ENCODE data around the gene IL1RAP.

Gene IL1RAP

GRCh38 chr3:190542846-190543245, 29.0 kb downstream of the IL1RAP start:
- no peak for DNase-seq (ENCODE audit: low read depth)

- no peak for DNase-seq (ENCODE audit: low read depth)
These were observed 29.8 kb downstream of the IL1RAP start for GRCh38 chr3:190543671-190544070.

- no peak for DNase-seq (ENCODE audit: low read depth)
These were observed 31.3 kb downstream of the IL1RAP start for GRCh38 chr3:190545191-190545590.

- DNase-seq (ENCODE audit: low read depth), result peak; percentile 33
These were observed 33.1 kb downstream of the IL1RAP start for GRCh38 chr3:190546881-190547510.

- no peak for DNase-seq (ENCODE audit: low read depth)
These were observed 34.3 kb downstream of the IL1RAP start for GRCh38 chr3:190548031-190548656.

- DNase-seq (ENCODE audit: low read depth), result no peak
These were observed 38.1 kb downstream of the IL1RAP start for GRCh38 chr3:190552021-190552420.

- no peak for DNase-seq (ENCODE audit: low read depth)
These were observed 39.3 kb downstream of the IL1RAP start for GRCh38 chr3:190552969-190553759.

- no peak for DNase-seq (ENCODE audit: low read depth)
These were observed 40.3 kb downstream of the IL1RAP start for GRCh38 chr3:190554197-190554596.

- no peak for DNase-seq (ENCODE audit: low read depth)
These were observed 42.5 kb downstream of the IL1RAP start for GRCh38 chr3:190556351-190556750.

- DNase-seq (ENCODE audit: low read depth), result no peak
These were observed 43.4 kb downstream of the IL1RAP start for GRCh38 chr3:190557296-190557695.

GRCh38 chr3:190558316-190558715, 44.4 kb downstream of the IL1RAP start:
- DNase-seq (ENCODE audit: low read depth), result no peak

- DNase-seq (ENCODE audit: low read depth), result no peak
These were observed 44.9 kb downstream of the IL1RAP start for GRCh38 chr3:190558796-190559195.

- DNase-seq (ENCODE audit: low read depth), result no peak
These were observed 46.4 kb downstream of the IL1RAP start for GRCh38 chr3:190560013-190560895.

GRCh38 chr3:190562866-190563510, 49.1 kb downstream of the IL1RAP start:
- no peak for DNase-seq (ENCODE audit: low read depth)

GRCh38 chr3:190564175-190564574, 50.3 kb downstream of the IL1RAP start:
- DNase-seq (ENCODE audit: low read depth), result no peak

- peak; percentile 69 for DNase-seq (ENCODE audit: low read depth)
These were observed 52.4 kb downstream of the IL1RAP start for GRCh38 chr3:190566043-190566933.

GRCh38 chr3:190568036-190568435, 54.2 kb downstream of the IL1RAP start:
- DNase-seq (ENCODE audit: low read depth), result no peak

GRCh38 chr3:190574473-190574872, 60.6 kb downstream of the IL1RAP start:
- DNase-seq (ENCODE audit: low read depth), result no peak

- DNase-seq (ENCODE audit: low read depth), result peak; percentile 15
These were observed 61.7 kb downstream of the IL1RAP start for GRCh38 chr3:190575437-190576185.

- no peak for DNase-seq (ENCODE audit: low read depth)
These were observed 63.3 kb downstream of the IL1RAP start for GRCh38 chr3:190577225-190577624.

Data from CMK (cell line).